ENCODE results near the gene PRKCE. TPM values are rescaled to one million over a fixed set of nuclear protein-coding genes. Genes with fewer than 3 reads are reported as not detected.

The PRKCE gene
- total RNA-seq, 4 donors from 2014 or later: 5.9 to 21.2 (median 18.5) TPM

DNA sequence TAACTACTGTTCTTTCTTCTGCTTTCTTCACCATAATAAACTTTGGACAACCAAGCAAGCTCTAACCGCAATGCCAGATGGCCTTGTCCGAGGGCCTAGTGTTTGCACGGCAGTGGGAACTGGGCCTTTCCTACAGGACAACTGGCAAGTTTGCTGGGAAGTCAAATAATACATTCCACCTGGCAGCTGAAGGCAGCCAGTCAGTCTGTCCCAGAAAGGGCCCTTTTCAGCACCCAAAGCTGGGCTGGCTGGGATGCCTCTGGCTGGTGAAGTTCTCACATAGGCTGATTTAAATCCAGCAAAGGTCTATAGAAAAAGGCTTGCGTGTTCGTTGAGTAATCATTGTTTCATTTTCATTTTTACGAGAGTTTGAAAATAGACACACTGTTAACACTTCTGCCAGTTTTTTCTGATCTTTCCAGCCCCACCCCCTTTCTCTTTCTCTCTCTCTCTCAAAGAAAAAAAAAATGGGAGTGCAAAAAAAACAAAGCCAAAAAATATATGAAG lies 535.7 kb downstream of the PRKCE start:
- 4 to 11% methylated on average over 3 to 6 of the region's 6 CpGs for WGBS, 2 donors (ENCODE audit: low coverage in 1 of 2)
- H3K4me3 ChIP-seq: peak overlapping the region in 1 of 2 donors; percentile 31
- peak; percentile 66 for ATAC-seq
- TF ChIP-seq, protein P1, sequence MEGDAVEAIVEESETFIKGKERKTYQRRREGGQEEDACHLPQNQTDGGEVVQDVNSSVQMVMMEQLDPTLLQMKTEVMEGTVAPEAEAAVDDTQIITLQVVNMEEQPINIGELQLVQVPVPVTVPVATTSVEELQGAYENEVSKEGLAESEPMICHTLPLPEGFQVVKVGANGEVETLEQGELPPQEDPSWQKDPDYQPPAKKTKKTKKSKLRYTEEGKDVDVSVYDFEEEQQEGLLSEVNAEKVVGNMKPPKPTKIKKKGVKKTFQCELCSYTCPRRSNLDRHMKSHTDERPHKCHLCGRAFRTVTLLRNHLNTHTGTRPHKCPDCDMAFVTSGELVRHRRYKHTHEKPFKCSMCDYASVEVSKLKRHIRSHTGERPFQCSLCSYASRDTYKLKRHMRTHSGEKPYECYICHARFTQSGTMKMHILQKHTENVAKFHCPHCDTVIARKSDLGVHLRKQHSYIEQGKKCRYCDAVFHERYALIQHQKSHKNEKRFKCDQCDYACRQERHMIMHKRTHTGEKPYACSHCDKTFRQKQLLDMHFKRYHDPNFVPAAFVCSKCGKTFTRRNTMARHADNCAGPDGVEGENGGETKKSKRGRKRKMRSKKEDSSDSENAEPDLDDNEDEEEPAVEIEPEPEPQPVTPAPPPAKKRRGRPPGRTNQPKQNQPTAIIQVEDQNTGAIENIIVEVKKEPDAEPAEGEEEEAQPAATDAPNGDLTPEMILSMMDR (IDR thresholded peaks at IDR 0.05): no peak
- no peak for TF ChIP-seq POLR2A (IDR thresholded peaks at IDR 0.05)
- no peak for TF ChIP-seq POLR2AphosphoS5 (IDR thresholded peaks at IDR 0.05)
- TF ChIP-seq EP300 (IDR thresholded peaks at IDR 0.05): no peak
- H3K36me3 ChIP-seq: peaks cover 0 to 17% of the 10 kb centered on the region in 2 donors
- H3K4me1 ChIP-seq: peaks cover 5 to 22% (median 8%) of the 10 kb centered on the region in 3 donors
- H3K9me3 ChIP-seq: no peaks in the 10 kb centered on the region
- H3K27ac ChIP-seq: peak overlapping the region; percentile 64 to 81 (median 76)
- H3K27me3 ChIP-seq: no peaks in the 10 kb centered on the region

- peak overlapping the region in 3 of 4 donors; percentile 44 to 81 (median 79) for H3K27ac ChIP-seq
- H3K9me3 ChIP-seq: no peaks in the 10 kb centered on the region
- H3K27me3 ChIP-seq: no peaks in the 10 kb centered on the region
- H3K4me1 ChIP-seq: peaks cover 5 to 22% (median 8%) of the 10 kb centered on the region in 3 donors
- H3K36me3 ChIP-seq: peaks cover 0 to 17% of the 10 kb centered on the region in 2 donors
- TF ChIP-seq POLR2A (IDR thresholded peaks at IDR 0.05): no peak
- no peak for TF ChIP-seq EP300 (IDR thresholded peaks at IDR 0.05)
- TF ChIP-seq, protein P1 (IDR thresholded peaks at IDR 0.05): no peak
- no peak for TF ChIP-seq POLR2AphosphoS5 (IDR thresholded peaks at IDR 0.05)
- ATAC-seq: no peak
- no peak overlapping the region for H3K4me3 ChIP-seq
- 8 to 68% methylated on average over 2 to 7 of the region's 7 CpGs for WGBS, 2 donors (ENCODE audit: low coverage in 1 of 2)
These were observed 536.7 kb downstream of the PRKCE start for GRCh38 chr2:46188041-46188716.

- H3K4me3 ChIP-seq: no peak overlapping the region
- 50 to 100% methylated on average over 1 to 3 of the region's 4 CpGs for WGBS, 2 donors (ENCODE audit: low coverage in 1 of 2)
These were observed 541.9 kb downstream of the PRKCE start for GRCh38 chr2:46193356-46193755.

GRCh38 chr2:46193855-46194254 lies 542.4 kb downstream of the PRKCE start:
- Histone ChIP-seq H3K4me3 (no peak overlapping the region), H3K27ac (no peak overlapping the region), H3K4me1 (no peaks in the 10 kb centered on the region), H3K27me3 (no peaks in the 10 kb centered on the region), H3K36me3 (no peaks in the 10 kb centered on the region), H3K9me3 (no peaks in the 10 kb centered on the region)
- no peak for ATAC-seq
- WGBS, 2 donors (ENCODE audit: low coverage in 1 of 2): 86 to 100% methylated on average over 1 to 3 of the region's 3 CpGs
- TF ChIP-seq POLR2AphosphoS5 (IDR thresholded peaks at IDR 0.05) (no peak), EP300 (IDR thresholded peaks at IDR 0.05) (no peak), POLR2A (IDR thresholded peaks at IDR 0.05) (no peak)
- TF ChIP-seq, protein P1 (IDR thresholded peaks at IDR 0.05): no peak

More at GRCh38 chr2:46193356-46193755, 541.9 kb downstream of the PRKCE start:
- Histone ChIP-seq H3K9me3 (no peaks in the 10 kb centered on the region), H3K27me3 (no peaks in the 10 kb centered on the region), H3K4me1 (peaks cover 0 to 3% (median under 1%) of the 10 kb centered on the region in 3 donors), H3K36me3 (no peaks in the 10 kb centered on the region), H3K27ac (no peak overlapping the region)
- TF ChIP-seq, protein P1 (IDR thresholded peaks at IDR 0.05): no peak
- no peak for TF ChIP-seq EP300 (IDR thresholded peaks at IDR 0.05)
- no peak for TF ChIP-seq POLR2A (IDR thresholded peaks at IDR 0.05)
- no peak for TF ChIP-seq POLR2AphosphoS5 (IDR thresholded peaks at IDR 0.05)
- no peak for ATAC-seq

- no peaks in the 10 kb centered on the region for H3K4me1 ChIP-seq
- H3K9me3 ChIP-seq: no peaks in the 10 kb centered on the region
- WGBS, 2 donors (ENCODE audit: low coverage in 1 of 2): 71 to 100% methylated on average over 1 of the region's 2 CpGs
- H3K27me3 ChIP-seq: no peaks in the 10 kb centered on the region
- H3K36me3 ChIP-seq: no peaks in the 10 kb centered on the region
- no peak overlapping the region for H3K4me3 ChIP-seq
- H3K27ac ChIP-seq: no peak overlapping the region
- ATAC-seq: no peak
- TF ChIP-seq EP300 (IDR thresholded peaks at IDR 0.05) (no peak), POLR2AphosphoS5 (IDR thresholded peaks at IDR 0.05) (no peak), POLR2A (IDR thresholded peaks at IDR 0.05) (no peak)
- TF ChIP-seq, protein P1 (IDR thresholded peaks at IDR 0.05): no peak
These were observed 543.4 kb downstream of the PRKCE start for GRCh38 chr2:46194856-46195255.
